ENCODE measurements around the gene KCNH8.

DNA sequence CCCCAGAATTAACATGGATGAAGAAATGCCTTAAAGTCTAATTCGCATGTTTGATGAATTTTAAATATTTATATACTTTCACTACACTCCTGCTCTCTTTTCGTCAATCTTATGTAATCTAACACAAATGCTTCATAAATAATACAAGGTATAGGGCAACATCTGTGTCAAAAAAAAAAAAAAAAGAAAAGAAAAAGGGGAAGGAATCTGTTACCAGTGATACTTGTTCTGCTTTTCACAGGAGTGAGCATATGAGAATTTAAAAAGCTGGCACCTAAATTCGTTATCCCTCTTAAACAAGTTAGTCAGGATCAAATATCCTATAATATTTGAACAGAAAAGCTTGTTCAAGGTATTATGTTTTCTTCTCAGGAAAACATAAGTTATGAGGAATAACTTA, 243.8 kb downstream of the KCNH8 start:
- TF ChIP-seq GATA2 (IDR thresholded peaks at IDR 0.05; ENCODE audit: low read depth, low read length) (no peak), GATA3 (IDR thresholded peaks at IDR 0.05; ENCODE audit: low read depth, low read length) (no peak)

Data from SH-SY5Y (cell line).